HG03159 (cell line): Measurements from ENCODE around the gene AP3S1.
"Not testable (repeated sequence)": the region's sequence is repeated elsewhere in the genome, so short reads cannot be mapped to it uniquely, and the experiment has no call there.

ENCODE experiments used
- ATAC-seq: cut with Tn5 transposase; IDR thresholded peaks from one replicate; pipeline ENCODE4 v1.9.1; 2021; ENCODE audit warnings: mild to moderate bottlenecking, moderate library complexity; ENCODE audit not compliant: unreplicated experiment

The AP3S1 gene

GRCh38 chr5:115824983-115825382, 16.8 kb upstream of the AP3S1 start:
- not testable (repeated sequence) for ATAC-seq

GRCh38 chr5:115825948-115826347, 15.8 kb upstream of the AP3S1 start:
- ATAC-seq = no peak

- no peak for ATAC-seq
Measured at GRCh38 chr5:115829913-115830312, 11.8 kb upstream of the AP3S1 start.

DNA sequence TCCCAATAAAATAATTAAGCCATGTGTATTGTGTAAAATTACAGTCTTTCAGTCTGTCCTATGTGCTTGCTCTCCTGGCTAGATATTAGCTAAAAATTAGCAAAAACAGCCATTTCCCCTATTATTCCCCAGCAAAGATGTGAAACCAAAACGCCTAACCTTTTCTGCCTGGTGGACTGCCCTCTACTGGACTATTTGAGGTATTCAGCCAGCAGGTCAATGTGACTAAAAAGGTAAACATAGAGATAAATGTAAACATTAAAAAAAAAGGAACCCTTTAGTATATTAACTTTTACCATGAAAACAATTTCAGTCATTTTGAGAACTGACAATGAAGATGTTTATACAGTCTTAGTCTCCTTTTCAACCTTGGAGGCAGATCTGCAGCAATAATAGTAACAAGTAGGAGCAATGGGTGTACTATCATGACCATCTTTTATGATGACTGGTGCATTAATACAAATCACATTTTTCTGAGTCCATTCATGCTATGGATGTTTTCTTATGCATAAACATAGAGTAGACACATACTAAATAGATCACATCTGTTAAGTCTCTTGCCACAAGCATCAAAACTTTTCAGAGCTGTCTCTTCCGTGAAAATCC, 10.5 kb upstream of the AP3S1 start:
- peak; percentile 88 for ATAC-seq

DNA sequence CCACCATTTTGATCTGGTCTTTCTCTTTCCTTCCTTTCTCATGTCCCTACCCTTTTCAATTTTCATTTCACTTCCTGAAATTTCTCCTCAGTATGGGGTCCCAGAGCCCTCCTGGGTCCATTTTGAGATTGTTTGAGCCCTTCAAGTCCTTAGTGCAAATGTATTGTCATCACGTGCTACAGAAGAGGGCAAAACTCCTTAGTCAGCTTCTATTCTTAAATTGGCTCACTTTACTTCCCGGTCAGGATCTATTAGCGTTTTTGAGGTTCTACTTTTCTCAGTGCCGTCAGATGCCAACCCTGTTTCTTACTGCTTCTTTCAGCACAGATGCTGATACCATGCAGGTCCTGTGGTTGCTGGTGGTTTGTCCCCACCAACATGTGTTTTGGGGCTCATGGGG, 6.3 kb upstream of the AP3S1 start:
- no peak for ATAC-seq

GRCh38 chr5:115838885-115839518, 2.7 kb upstream of the AP3S1 start:
- ATAC-seq = no peak

DNA sequence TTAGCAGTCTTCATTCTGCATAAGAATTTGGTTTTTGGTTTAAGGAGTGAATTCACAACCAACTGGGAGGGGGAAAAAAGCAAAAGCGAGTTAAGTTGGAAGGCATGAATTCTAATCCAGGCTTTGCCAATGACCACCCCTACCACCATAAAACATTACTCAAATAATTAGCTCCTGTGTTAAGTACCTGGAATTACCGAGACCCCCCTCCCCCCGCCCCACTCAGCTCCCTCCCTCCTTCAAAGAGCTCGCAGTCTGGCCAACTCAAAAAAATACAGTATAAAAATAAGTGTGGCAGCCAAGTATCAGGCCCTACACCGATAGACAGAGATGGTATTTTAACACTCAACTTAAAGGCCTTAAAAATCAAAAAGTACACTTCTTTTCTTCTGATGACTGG, 862 bp upstream of the AP3S1 start:
- ATAC-seq = no peak

DNA sequence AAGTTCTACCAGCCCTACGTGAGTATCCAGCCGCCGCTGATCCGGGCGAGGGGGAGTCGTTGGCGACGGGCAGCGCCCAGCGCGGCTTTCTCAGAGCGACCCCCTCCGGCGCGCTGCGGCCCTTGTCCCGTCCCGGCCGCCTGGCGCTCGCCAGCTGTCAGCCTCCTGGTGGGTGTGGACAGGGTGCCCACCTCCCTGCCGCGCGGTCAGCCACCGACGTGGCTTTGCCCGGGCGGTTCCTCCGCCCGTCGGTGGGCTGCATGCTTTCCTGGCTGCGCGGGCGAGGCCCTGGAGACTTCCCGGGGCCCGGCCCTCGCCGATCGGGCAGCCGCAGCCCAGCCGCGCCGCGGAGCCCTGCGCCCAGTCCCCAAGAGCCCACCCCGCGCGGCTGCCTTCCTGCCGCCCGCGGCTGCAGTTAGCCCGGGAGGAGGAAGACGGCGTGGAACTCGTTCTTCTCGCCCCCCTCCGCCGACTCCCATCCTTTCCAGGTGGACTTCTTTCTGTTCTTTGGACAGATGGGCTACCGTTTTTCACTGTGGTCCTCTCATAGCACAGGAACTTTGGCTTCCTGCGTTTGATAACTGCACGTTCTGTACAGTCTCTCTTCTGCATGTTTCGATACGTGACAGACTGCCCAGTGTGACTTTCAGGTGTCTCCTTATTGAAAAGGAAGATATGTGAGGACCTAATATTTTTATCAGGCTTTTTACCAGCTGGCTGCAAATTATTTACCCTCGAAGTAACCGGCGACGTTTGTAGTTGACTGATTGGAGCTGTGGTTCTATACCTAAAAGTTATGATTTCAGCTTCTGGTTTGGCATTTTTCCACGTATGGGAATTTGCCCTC, 577 bp downstream of the AP3S1 start:
- peak; percentile 30 for ATAC-seq

DNA sequence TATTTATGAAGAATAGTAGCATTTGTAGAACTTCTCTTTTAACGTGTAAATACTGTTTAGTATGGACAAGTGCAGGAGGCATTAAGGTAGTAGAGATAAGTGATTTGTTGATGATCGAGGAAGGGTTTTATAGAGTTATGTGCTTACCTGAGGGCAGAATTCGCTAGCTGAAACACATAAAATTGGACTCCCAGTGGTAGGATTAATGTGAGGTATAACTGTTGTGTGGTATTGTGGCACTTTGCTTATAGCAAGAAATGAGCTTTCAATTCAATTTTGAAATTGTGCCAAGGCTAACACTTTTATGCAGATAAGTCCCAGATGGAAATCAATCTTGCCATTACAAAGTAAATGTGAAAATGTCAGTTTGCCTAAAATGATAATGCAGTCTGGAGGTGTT, 1.2 kb downstream of the AP3S1 start:
- ATAC-seq = no peak

- no peak for ATAC-seq
Measured at GRCh38 chr5:115843444-115844130, 1.9 kb downstream of the AP3S1 start.

DNA sequence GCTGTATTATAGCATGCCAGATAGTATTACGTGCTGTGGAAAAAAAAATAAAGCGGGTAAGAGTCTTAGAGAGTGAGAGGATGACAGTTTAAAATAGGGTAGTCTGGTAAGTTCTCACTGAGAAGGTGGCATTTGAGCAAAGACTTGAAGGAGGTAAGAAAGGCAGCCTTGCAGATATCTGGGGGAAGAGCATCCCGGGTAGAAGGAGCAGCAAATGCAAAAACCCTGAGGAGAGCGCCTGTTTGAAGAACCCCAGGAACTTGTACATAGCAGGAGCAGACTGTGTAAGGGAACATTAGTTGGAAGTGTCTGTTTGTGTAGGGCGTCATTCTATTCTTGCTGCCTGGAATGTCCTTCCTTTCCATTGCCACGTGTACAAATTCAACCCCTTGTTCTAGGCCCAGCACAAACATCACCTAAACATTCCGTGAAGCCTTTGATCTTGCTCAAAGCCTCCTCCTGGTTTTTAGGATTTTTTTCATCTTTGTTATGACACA, 2.6 kb downstream of the AP3S1 start:
- no peak for ATAC-seq

DNA sequence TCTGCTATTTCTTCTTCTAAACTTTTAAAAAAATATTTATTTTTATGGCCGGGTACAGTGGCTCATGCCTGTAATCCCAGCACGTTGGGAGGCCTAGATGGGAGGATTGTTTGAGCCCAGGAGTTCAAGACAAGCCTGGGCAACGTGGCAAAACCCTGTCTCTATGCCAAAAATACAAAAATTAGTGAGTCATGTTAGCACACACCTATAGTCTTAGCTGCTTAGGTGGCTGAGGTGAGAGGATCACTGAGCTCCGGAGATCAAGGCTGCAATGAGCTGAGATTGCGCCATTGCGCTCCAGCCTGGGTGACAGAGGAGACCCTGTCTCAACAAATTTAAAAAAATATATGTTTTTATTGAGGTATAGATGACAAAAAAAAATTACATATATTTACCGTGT, 5.6 kb downstream of the AP3S1 start:
- ATAC-seq = no peak

DNA sequence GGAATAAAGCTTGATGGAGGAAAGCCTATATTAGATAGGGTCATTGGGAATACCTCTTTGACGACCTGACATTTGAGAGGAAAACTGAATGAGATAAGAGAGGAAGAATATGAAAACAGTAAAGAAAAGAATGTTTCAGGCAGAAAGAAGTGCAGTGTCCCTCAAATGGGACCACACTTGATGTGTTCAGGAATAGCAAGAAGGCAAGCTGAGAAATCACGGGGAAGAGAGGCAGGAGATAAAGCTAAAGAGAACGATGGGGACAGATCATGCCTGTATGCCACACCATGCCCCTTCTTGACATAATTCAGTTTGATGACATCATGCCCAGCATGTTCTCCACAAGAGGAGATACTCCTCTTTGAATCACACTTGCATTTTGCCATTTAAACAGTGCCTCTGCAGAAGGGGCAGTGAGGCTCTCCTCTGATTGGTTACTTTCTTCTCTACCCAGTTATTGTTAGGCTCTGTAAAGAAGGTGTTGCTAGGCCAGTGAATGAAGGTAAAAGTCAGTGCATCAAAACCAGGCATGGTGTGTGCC, 7.6 kb downstream of the AP3S1 start:
- ATAC-seq = no peak

- no peak for ATAC-seq
Measured at GRCh38 chr5:115850744-115851416, 9.1 kb downstream of the AP3S1 start.

GRCh38 chr5:115854139-115854538, 12.4 kb downstream of the AP3S1 start:
- no peak for ATAC-seq

- no peak for ATAC-seq
Measured at GRCh38 chr5:115855959-115856358, 14.2 kb downstream of the AP3S1 start.

GRCh38 chr5:115857057-115857479, 15.3 kb downstream of the AP3S1 start:
- no peak for ATAC-seq

DNA sequence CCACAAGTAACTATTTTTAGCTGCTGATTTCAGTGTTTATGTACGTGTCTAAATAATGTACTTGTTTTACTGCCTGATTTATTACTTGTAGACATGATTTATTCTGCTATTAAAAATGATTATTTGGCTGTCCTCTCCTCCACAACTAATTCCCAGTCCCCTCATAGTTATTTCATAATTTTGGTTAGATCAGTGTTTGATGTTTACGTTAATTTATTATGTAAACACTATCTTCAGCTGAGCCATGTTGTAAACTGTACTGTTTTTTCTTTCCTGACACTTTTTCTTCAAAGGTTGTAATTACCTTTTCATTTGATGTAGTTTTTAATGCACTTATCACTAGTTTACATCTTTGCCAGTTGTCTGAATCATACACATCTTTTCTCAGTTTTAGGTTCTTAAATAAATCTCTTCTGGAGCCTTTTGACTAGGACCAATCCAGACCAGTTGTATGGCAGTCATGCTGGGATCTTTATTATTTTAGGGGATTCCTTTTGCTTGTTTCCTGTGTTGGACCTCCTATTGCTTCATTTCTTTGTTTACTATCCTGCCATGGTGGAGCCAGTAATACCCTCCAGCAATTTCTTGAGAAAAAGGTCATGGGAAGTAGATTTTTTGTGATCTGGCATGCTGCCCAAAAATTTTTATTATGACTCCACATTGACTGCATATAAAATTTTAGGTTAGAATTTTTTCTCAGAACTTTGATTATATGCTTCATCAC, 16.1 kb downstream of the AP3S1 start:
- no peak for ATAC-seq

- no peak for ATAC-seq
Measured at GRCh38 chr5:115858396-115858795, 16.7 kb downstream of the AP3S1 start.

DNA sequence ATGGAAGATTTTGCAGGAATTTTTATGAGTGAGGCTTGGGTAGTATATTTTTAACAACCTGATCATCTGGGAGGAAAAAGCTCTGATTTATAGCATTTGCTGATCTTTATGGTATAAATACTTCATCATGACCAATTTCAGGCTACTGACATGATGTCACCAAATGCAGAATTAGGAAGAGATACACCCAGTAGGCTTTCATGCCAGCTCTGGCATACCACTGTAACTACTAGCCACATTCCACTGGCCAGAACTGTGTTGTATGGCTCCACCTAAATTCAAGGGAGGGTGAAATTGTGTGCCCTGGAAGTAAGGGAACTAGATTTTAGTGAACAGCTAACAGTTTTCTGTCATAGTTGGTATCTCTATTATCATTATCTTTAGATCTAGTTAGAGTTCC, 17.6 kb downstream of the AP3S1 start:
- ATAC-seq = no peak
